Measurements from ENCODE around the gene TBL3. TPM values are rescaled to one million over a fixed set of nuclear protein-coding genes. Genes with fewer than 3 reads are reported as not detected.

Gene TBL3
- total RNA-seq, 1 experiment from 2014 or later = 42.4 TPM

- no peak for DNase-seq (ENCODE audit: low read depth, low spot score)
- in situ Hi-C loops (cut with HindIII; ENCODE audit: low pct_unique_long_range_greater_than_20kb, low sequenced_read_pairs) = no loop called here
- Histone ChIP-seq H3K36me3 (ENCODE audit: control insufficient read depth, insufficient read depth, low read length) (peaks cover 6% of the 10 kb centered on the region; the same call in 1 of the 2 replicates), H3K9me3 (ENCODE audit: control insufficient read depth, insufficient read depth, low read depth, low read length) (no peaks in the 10 kb centered on the region), H3K4me3 (ENCODE audit: low read depth in 2 of 2, low read length in 2 of 2) (no peak overlapping the region), H3K27ac (ENCODE audit: low read length) (peak overlapping the region; percentile 65), H3K27me3 (ENCODE audit: control insufficient read depth, insufficient read depth, low read length) (no peaks in the 10 kb centered on the region), H3K4me1 (ENCODE audit: control insufficient read depth, insufficient read depth, low read length) (peaks cover 43% of the 10 kb centered on the region)
- ChIA-PET POLR2A (no interaction called here), CTCF (interaction anchor here (1.0 kb wide), 1 partner anchor 27 kb away, joined by 3 read pairs; no protein-coding TSS in a partner anchor)
- BruUV-seq (replicated peaks) = no TSS peak
- intact Hi-C loops (cut with micrococcal nuclease; ENCODE audit: unreplicated experiment) = no loop called here
- TF ChIP-seq SIN3A (IDR thresholded peaks at IDR 0.05; ENCODE audit: borderline replicate concordance, insufficient read depth, low read depth, low read length) (no peak), REST (IDR thresholded peaks at IDR 0.05; ENCODE audit: insufficient read depth in 1 of 2, low read depth in 2 of 2, low read length in 1 of 2) (no peak), POLR2AphosphoS5 (IDR thresholded peaks at IDR 0.05; ENCODE audit: low read depth, low read length) (no peak), CTCF (IDR thresholded peaks at IDR 0.05) (no peak), TCF7L2 (IDR thresholded peaks at IDR 0.05; ENCODE audit: low read depth, low read length) (no peak)
- ATAC-seq = peak; percentile 2; the same call in 1 of the 2 replicates
Observed at GRCh38 chr16:2004795-2005517, 33.1 kb downstream of the TBL3 start.

DNA sequence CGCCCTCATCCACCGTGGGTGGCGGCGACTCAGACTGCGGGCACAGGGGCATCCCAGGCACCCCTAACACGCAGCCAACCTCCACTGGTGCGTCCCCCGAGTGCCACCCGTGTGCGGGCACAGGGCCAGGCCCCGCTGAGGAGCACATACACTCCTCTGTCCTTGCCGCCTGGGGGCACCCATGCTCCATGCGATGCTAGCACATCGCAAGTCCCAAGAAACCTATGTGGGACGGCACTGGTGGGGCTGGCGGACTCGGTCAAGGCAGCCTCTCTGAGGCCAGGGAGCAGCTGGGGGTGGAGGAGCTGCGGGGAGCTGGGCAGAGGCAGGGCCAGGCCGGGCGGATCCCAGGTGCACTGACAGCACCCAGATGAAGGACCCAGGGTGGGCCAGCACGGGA, 33.8 kb downstream of the TBL3 start:
- no peak for DNase-seq (ENCODE audit: low read depth, low spot score)
- Histone ChIP-seq H3K9me3 (ENCODE audit: control insufficient read depth, insufficient read depth, low read depth, low read length) (no peaks in the 10 kb centered on the region), H3K4me1 (ENCODE audit: control insufficient read depth, insufficient read depth, low read length) (peaks cover 47% of the 10 kb centered on the region), H3K27ac (ENCODE audit: low read length) (peak overlapping the region; percentile 65; the same call in 1 of the 2 replicates), H3K36me3 (ENCODE audit: control insufficient read depth, insufficient read depth, low read length) (peaks cover 6% of the 10 kb centered on the region; the same call in 1 of the 2 replicates), H3K27me3 (ENCODE audit: control insufficient read depth, insufficient read depth, low read length) (no peaks in the 10 kb centered on the region), H3K4me3 (ENCODE audit: low read depth in 2 of 2, low read length in 2 of 2) (no peak overlapping the region)
- TF ChIP-seq SIN3A (IDR thresholded peaks at IDR 0.05; ENCODE audit: borderline replicate concordance, insufficient read depth, low read depth, low read length) (no peak), POLR2AphosphoS5 (IDR thresholded peaks at IDR 0.05; ENCODE audit: low read depth, low read length) (no peak), TCF7L2 (IDR thresholded peaks at IDR 0.05; ENCODE audit: low read depth, low read length) (no peak), REST (IDR thresholded peaks at IDR 0.05; ENCODE audit: insufficient read depth in 1 of 2, low read depth in 2 of 2, low read length in 1 of 2) (no peak), CTCF (IDR thresholded peaks at IDR 0.05) (no peak; the same call in 1 of the 2 replicates)
- peak; percentile 15; the same call in 1 of the 2 replicates for ATAC-seq
- ChIA-PET POLR2A (no interaction called here), CTCF (no interaction called here)
- BruUV-seq (replicated peaks) = no TSS peak
- in situ Hi-C loops (cut with HindIII; ENCODE audit: low pct_unique_long_range_greater_than_20kb, low sequenced_read_pairs) (no loop called here), intact Hi-C loops (cut with micrococcal nuclease; ENCODE audit: unreplicated experiment) (no loop called here)
